SKM-1 treated with dmso at 0.1 percent for 144 hours (cell line): ENCODE results near the gene CHN2.
"Not testable (repeated sequence)": the region's sequence is repeated elsewhere in the genome, so short reads cannot be mapped to it uniquely, and the experiment has no call there.

Source experiments
- DNase-seq: peaks from one replicate; lab custom pipeline; 2025; ENCODE audit not compliant: unreplicated experiment; lab: John Stamatoyannopoulos, UW

Gene CHN2

DNA sequence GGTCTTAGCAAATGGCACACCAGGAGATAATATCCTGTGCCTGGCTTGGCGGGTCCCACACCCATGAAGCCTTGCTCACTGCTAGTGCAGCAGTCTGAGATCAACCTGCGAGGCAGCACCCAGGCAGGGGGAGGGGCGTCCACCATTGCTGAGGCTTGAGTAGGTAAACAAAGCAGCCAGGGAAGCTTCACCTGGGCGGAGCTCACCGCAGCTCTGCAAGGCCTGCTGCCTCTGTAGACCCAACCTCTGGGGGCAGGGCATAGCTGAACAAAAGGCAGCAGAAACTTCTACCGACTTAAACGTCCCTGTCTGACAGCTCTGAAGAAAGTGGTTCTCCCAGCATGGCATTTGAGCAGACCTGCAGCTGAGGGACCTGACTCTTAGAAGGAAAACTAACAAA lies 334.0 kb downstream of the CHN2 start:
- DNase-seq, result not testable (repeated sequence)
